ENCODE results near the gene AGTRAP. TPM values are rescaled to one million over a fixed set of nuclear protein-coding genes. Genes with fewer than 3 reads are reported as not detected.

AGTRAP gene
- total and polyA plus RNA-seq, 2 of the 8 experiments (the other 6 are each of a cell fraction or from before 2014, with no cell fraction given), result 69.7 to 192 TPM

DNA sequence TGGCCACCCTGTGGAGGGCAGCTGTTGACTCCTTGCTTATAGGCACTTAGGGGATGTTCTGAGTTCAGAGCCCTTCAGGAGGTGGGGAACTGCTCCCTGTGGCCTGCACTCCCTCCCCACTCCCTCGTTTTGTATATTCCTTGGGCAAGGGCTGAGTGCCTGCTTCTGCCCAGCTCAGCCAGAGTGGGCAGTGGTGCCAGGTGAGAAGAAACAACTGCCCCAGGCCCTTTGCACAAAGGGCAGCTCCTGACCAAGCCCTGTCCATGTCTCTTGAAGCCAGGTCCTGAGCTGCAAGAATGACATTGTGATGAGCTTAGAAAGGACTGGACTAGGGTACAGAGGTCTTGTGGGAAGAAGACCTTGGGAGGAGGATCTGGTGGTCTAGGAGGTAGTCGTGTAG is 2.2 kb downstream of the AGTRAP start:
- H3K14ac ChIP-seq (ENCODE audit: insufficient read length), result no peak overlapping the region

More for the DNA sequence above, 2.2 kb downstream of the AGTRAP start:
- FAIRE-seq, result no peak
- no peaks in the 10 kb centered on the region for H3K36me3 ChIP-seq (ENCODE audit: control insufficient read depth in 2 of 4, insufficient read depth in 4 of 4, low read length in 3 of 4)
- H2BK5ac ChIP-seq (ENCODE audit: low read depth, low read length), result peak overlapping the region; percentile 37; the same call in 1 of the 2 replicates
- H2AK5ac ChIP-seq (ENCODE audit: low read depth, low read length), result no peak overlapping the region
- no peak overlapping the region for H2BK15ac ChIP-seq (ENCODE audit: low read length)
- no peak for DNase-seq (ENCODE audit: low read depth in 1 of 2, low spot score in 2 of 2)
- ChIA-PET CTCF (ENCODE audit: partially characterized antibody) (interaction anchor here (1.1 to 3.6 kb wide), 6 partner anchors 11 to 85 kb away, joined by 3 to 21 read pairs (median 4); no protein-coding TSS in a partner anchor), POLR2A (ENCODE audit: partially characterized antibody) (interaction anchor here (0.7 to 5.1 kb wide), 16 partner anchors 8 to 452 kb away, joined by 3 to 35 read pairs (median 6); partner anchors contain the start of genes DRAXIN, FBXO2, FBXO6 and MAD2L2)
- no peak overlapping the region for H3K9ac ChIP-seq (replicated peaks in 1 of 4; ENCODE audit: extremely low read depth in 1 of 4, low read depth in 3 of 4, low read length in 3 of 4)
- WGBS, 2 experiments (ENCODE audit: extremely low coverage in 1 of 2, insufficient coverage in 1 of 2, insufficient read length in 1 of 2, insufficient replicate concordance in 2 of 2, low coverage in 1 of 2, low lambda C conversion rate in 2 of 2, missing lambda C conversion rate in 1 of 2), result 93% methylated on average over 2 of the region's 2 CpGs; no CpG with 5 or more reads in 1 of the 2 experiments
- H4K8ac ChIP-seq (ENCODE audit: extremely low read depth, insufficient read depth, low read length), result no peak overlapping the region
- H3K23ac ChIP-seq (ENCODE audit: insufficient read length), result no peak overlapping the region
- TF ChIP-seq HDAC2 (IDR thresholded peaks at IDR 0.05; ENCODE audit: borderline replicate concordance in 1 of 2, low read depth in 2 of 2, low read length in 2 of 2) (no peak), SAP30 (IDR thresholded peaks at IDR 0.05; ENCODE audit: insufficient read depth, insufficient replicate concordance, low read length) (no peak), CREB1 (IDR thresholded peaks at IDR 0.05) (no peak), BCL11A (IDR thresholded peaks at IDR 0.05; ENCODE audit: low read depth in 2 of 2, low read length in 2 of 2) (no peak), TAF7 (optimal IDR thresholded peaks at IDR 0.05; ENCODE audit: borderline replicate concordance, low read depth, low read length) (no peak), SUZ12 (IDR thresholded peaks at IDR 0.05; ENCODE audit: low read length) (no peak), HDAC6 (IDR thresholded peaks at IDR 0.05; ENCODE audit: low read depth, low read length) (no peak), KDM4A (IDR thresholded peaks at IDR 0.05; ENCODE audit: low read depth, low read length, severe bottlenecking) (no peak), POLR2A (IDR thresholded peaks at IDR 0.05; ENCODE audit: control extremely low read depth in 1 of 2, low read depth in 2 of 2, low read length in 2 of 2) (no peak), FOSL1 (IDR thresholded peaks at IDR 0.05; ENCODE audit: insufficient read depth, low read depth, low read length) (no peak), MAX (IDR thresholded peaks at IDR 0.05) (no peak), SP2 (IDR thresholded peaks at IDR 0.05; ENCODE audit: low read length) (no peak)
- no peak overlapping the region for H3K4ac ChIP-seq (replicated peaks; ENCODE audit: insufficient read length, low read depth, low read length)
- no peak overlapping the region for H4K91ac ChIP-seq (replicated peaks; ENCODE audit: insufficient read length, low read length)
- peaks cover 10% of the 10 kb centered on the region for H3K23me2 ChIP-seq (ENCODE audit: low read depth, low read length)
- peaks cover 2% of the 10 kb centered on the region; the same call in 1 of the 2 replicates for H3K79me1 ChIP-seq (ENCODE audit: low read depth, low read length)
- no peaks in the 10 kb centered on the region for H3K9me3 ChIP-seq (ENCODE audit: insufficient read depth in 2 of 2, low read depth in 1 of 2, low read length in 1 of 2)
- no peak overlapping the region for H2AFZ ChIP-seq (ENCODE audit: low read length)
- H2BK20ac ChIP-seq (ENCODE audit: low read length), result no peak overlapping the region
- no peak overlapping the region for H3K4me3 ChIP-seq (ENCODE audit: extremely low read depth in 1 of 4, insufficient read depth in 2 of 4, low read depth in 3 of 4, low read length in 4 of 4)
- peaks cover 4 to 29% (median 8%) of the 10 kb centered on the region in 4 experiments for H3K4me1 ChIP-seq (replicated peaks in 1 of 4; ENCODE audit: control insufficient read depth in 3 of 4, insufficient read depth in 4 of 4, low read length in 3 of 4)
- H2BK120ac ChIP-seq (replicated peaks; ENCODE audit: low read depth, low read length), result no peak overlapping the region
- no peak overlapping the region for H4K5ac ChIP-seq (ENCODE audit: insufficient read length, low read depth, low read length)
- no peaks in the 10 kb centered on the region for H3K27me3 ChIP-seq (replicated peaks in 1 of 4; ENCODE audit: control insufficient read depth in 3 of 4, extremely low read depth in 1 of 4, insufficient read depth in 3 of 4, low read length in 3 of 4)
- peaks cover 0 to 9% of the 10 kb centered on the region in 2 experiments; a peak in 1 of 4 replicates for H3K79me2 ChIP-seq (ENCODE audit: control insufficient read depth in 1 of 2, insufficient read depth in 2 of 2, low read length in 2 of 2)
- peaks cover 0 to 2% of the 10 kb centered on the region in 2 experiments for H4K20me1 ChIP-seq (replicated peaks in 1 of 2; ENCODE audit: control insufficient read depth in 1 of 2, insufficient read depth in 2 of 2, low read length in 2 of 2)
- H3K4me2 ChIP-seq (ENCODE audit: insufficient read depth in 1 of 2, low read depth in 2 of 2, low read length in 2 of 2), result peak overlapping the region; percentile 7 to 96; a peak in 1 of 4 replicates
- H3K56ac ChIP-seq (replicated peaks; ENCODE audit: insufficient read length, low read depth, low read length), result no peak overlapping the region
- no peak overlapping the region for H3K27ac ChIP-seq (ENCODE audit: low read depth, low read length)
- H3K18ac ChIP-seq (ENCODE audit: extremely low read depth, low read length), result no peak overlapping the region
- peak overlapping the region; percentile 51; the same call in 1 of the 2 replicates for H2BK12ac ChIP-seq (ENCODE audit: low read depth, low read length)

Data from H1 (cell line).